ENCODE results near the gene SPTAN1. TPM values are rescaled to one million over a fixed set of nuclear protein-coding genes. Genes with fewer than 3 reads are reported as not detected.

SPTAN1 gene
- total RNA-seq, 1 donor from 2014 or later: 213 TPM

DNA sequence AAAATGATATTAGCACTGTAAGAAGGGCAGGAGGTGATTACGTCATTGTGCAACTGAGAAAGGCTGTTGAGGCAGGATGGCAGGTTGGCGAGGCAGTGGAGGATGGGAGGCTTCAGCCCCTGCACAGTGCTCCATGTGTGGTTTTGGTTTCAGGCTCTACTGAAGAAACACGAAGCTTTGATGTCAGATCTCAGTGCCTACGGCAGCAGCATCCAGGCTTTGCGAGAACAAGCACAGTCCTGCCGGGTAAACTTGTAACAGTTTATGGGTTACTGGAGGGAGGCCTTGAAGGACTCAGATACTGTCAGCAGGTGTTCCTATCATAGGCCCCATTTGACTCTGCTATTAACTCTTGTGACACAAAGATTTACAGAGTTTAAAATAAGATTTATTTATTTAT is 35.1 kb downstream of the SPTAN1 start:
- Histone ChIP-seq H3K4me3 (ENCODE audit: low read depth, low read length) (no peak overlapping the region), H3K36me3 (ENCODE audit: control insufficient read depth, insufficient read depth, low read length) (peaks cover 3% of the 10 kb centered on the region), H3K27me3 (ENCODE audit: control insufficient read depth, insufficient read depth, low read length) (no peaks in the 10 kb centered on the region)
- DNase-seq (ENCODE audit: low read depth): no peak
- no peak for TF ChIP-seq CTCF (IDR thresholded peaks at IDR 0.05; ENCODE audit: insufficient read depth, low read length, poor library complexity, severe bottlenecking)

GRCh38 chr9:128588581-128589233 is 36.3 kb downstream of the SPTAN1 start:
- Histone ChIP-seq H3K4me3 (ENCODE audit: low read depth, low read length) (no peak overlapping the region), H3K36me3 (ENCODE audit: control insufficient read depth, insufficient read depth, low read length) (peaks cover 3% of the 10 kb centered on the region), H3K27me3 (ENCODE audit: control insufficient read depth, insufficient read depth, low read length) (no peaks in the 10 kb centered on the region)
- no peak for DNase-seq (ENCODE audit: low read depth)
- TF ChIP-seq CTCF (IDR thresholded peaks at IDR 0.05; ENCODE audit: insufficient read depth, low read length, poor library complexity, severe bottlenecking): no peak

DNA sequence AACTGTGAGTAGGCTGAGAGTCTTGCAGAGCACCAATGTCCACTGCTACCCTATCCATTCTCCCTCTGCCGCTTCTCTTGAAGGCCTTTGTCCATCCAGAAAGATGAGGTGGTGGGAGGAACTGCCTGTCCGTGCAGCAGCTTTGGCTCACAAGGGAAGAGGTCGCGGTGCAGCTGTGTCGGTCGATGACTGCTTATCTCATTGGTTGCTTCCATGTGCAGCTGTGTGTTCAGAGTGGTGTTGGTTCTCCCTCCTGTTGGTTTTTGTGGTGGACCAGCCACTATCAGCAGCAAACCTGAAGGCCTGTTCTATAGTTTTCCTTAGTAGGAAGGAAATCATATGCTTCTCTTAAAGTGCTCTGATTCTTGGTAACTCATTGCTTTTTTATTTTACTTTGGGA is 40.7 kb downstream of the SPTAN1 start:
- H3K27me3 ChIP-seq (ENCODE audit: control insufficient read depth, insufficient read depth, low read length): no peaks in the 10 kb centered on the region
- TF ChIP-seq CTCF (IDR thresholded peaks at IDR 0.05; ENCODE audit: insufficient read depth, low read length, poor library complexity, severe bottlenecking): no peak
- H3K4me3 ChIP-seq (ENCODE audit: low read depth, low read length): no peak overlapping the region
- no peaks in the 10 kb centered on the region for H3K36me3 ChIP-seq (ENCODE audit: control insufficient read depth, insufficient read depth, low read length)
- no peak for DNase-seq (ENCODE audit: low read depth)

DNA sequence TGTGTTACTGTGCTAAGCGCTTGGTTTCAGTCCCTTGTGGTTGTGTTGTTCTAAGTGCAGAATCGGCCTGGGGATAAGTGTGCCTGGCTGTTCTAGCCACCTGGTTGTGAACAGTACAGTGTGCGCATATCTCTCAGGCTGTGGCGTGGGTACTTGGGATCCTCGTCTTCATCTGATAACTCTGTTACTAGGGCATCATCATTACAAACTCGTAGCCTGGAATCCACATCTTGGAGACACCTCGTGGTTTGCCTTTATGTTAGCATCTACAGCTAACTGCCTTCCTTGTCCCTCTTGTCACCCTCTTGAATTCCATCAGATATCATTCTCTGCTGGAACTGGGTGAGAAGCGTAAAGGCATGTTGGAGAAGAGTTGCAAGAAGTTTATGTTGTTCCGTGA is 41.5 kb downstream of the SPTAN1 start:
- TF ChIP-seq CTCF (IDR thresholded peaks at IDR 0.05; ENCODE audit: insufficient read depth, low read length, poor library complexity, severe bottlenecking): no peak
- DNase-seq (ENCODE audit: low read depth): no peak
- no peak overlapping the region for H3K4me3 ChIP-seq (ENCODE audit: low read depth, low read length)
- peaks cover 2% of the 10 kb centered on the region for H3K36me3 ChIP-seq (ENCODE audit: control insufficient read depth, insufficient read depth, low read length)
- no peaks in the 10 kb centered on the region for H3K27me3 ChIP-seq (ENCODE audit: control insufficient read depth, insufficient read depth, low read length)

DNA sequence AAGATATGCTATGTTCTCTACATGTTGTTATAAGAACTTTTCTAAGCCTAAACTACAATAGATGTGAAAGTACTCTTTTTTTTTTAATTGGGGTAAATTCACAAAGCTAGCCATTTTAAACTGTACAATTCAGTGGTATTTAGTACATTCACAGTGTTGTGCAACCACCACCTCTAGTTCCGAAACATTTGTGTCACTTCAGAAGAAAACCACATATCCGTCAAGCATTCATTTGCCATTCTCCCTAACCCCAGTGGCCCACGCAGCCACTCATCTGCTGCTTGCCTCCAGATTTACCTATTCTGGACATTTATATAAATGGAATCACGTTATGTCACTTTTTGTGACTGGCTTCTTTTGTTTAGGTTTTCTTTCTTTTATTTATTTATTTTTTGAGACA is 43.1 kb downstream of the SPTAN1 start:
- H3K36me3 ChIP-seq (ENCODE audit: control insufficient read depth, insufficient read depth, low read length): peaks cover 2% of the 10 kb centered on the region
- DNase-seq (ENCODE audit: low read depth): no peak
- no peaks in the 10 kb centered on the region for H3K27me3 ChIP-seq (ENCODE audit: control insufficient read depth, insufficient read depth, low read length)
- H3K4me3 ChIP-seq (ENCODE audit: low read depth, low read length): no peak overlapping the region
- no peak for TF ChIP-seq CTCF (IDR thresholded peaks at IDR 0.05; ENCODE audit: insufficient read depth, low read length, poor library complexity, severe bottlenecking)

DNA sequence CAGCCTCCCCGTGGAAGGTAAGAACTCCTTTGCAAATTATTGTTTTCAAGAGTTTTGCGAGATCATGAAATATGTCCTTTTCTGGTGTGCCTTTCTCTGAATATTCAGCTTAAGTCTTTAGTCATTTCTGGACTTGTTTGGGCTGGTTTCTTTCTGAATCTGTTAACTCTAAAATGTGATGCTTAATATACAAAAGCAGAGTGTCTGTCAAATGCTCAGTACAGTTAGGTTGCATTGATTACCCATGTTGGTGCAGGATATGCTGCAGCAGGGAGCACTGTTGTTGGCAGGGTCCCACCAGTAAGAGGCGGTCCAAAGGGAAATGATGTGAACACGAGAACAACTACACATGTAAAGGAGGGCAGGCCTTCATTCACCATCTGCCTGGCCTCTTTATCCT is 47.7 kb downstream of the SPTAN1 start:
- peaks cover 6% of the 10 kb centered on the region for H3K36me3 ChIP-seq (ENCODE audit: control insufficient read depth, insufficient read depth, low read length)
- DNase-seq (ENCODE audit: low read depth): no peak
- no peak for TF ChIP-seq CTCF (IDR thresholded peaks at IDR 0.05; ENCODE audit: insufficient read depth, low read length, poor library complexity, severe bottlenecking)
- no peak overlapping the region for H3K4me3 ChIP-seq (ENCODE audit: low read depth, low read length)
- no peaks in the 10 kb centered on the region for H3K27me3 ChIP-seq (ENCODE audit: control insufficient read depth, insufficient read depth, low read length)
